H9 (cell line): Measurements from ENCODE around the gene TRMT61A. TPM values are rescaled to one million over a fixed set of nuclear protein-coding genes. Genes with fewer than 3 reads are reported as not detected.

ENCODE experiments used
- DNase-seq: peaks from one replicate; pipeline ENCODE4 v3.0.0-alpha.2; 2017
- H2AFZ ChIP-seq: one replicate; pipeline ENCODE4 v1.6.1; 2013; ENCODE audit warnings: mild to moderate bottlenecking, low read length, control low read depth, moderate library complexity
- H2AK5ac ChIP-seq: 2 replicates; pipeline ENCODE4 v1.6.1; 2013; ENCODE audit warnings: low read length, control low read depth, mixed read lengths; ENCODE audit not compliant: insufficient read length
- H2BK120ac ChIP-seq: one replicate; pipeline ENCODE4 v1.6.1; 2013; ENCODE audit warnings: low read depth, mild to moderate bottlenecking, low read length, control low read depth, inconsistent platforms; ENCODE audit not compliant: poor library complexity, severe bottlenecking
- H2BK12ac ChIP-seq: 2 replicates; pipeline ENCODE4 v1.6.1; 2013; ENCODE audit warnings: low read length, control low read depth, mixed read lengths, low read depth; ENCODE audit not compliant: insufficient read length
- H2BK15ac ChIP-seq: 2 replicates; pipeline ENCODE4 v1.6.1; 2013; ENCODE audit warnings: low read depth, low read length, control low read depth
- H2BK20ac ChIP-seq: one replicate; pipeline ENCODE4 v1.6.1; 2013; ENCODE audit warnings: low read depth, mild to moderate bottlenecking, low read length, control low read depth, inconsistent platforms; ENCODE audit not compliant: poor library complexity, severe bottlenecking
- H2BK5ac ChIP-seq: 2 replicates; pipeline ENCODE4 v1.6.1; 2013; ENCODE audit warnings: low read length, control low read depth, mixed read lengths; ENCODE audit not compliant: insufficient read length
- H3K14ac ChIP-seq: 2 replicates; pipeline ENCODE4 v1.6.1; 2013; ENCODE audit warnings: low read length, control low read depth; ENCODE audit not compliant: insufficient read depth
- H3K18ac ChIP-seq: 2 replicates; pipeline ENCODE4 v1.6.1; 2013; ENCODE audit warnings: low read depth, mild to moderate bottlenecking, mixed read lengths, low read length, control low read depth; ENCODE audit not compliant: insufficient read length
- H3K23ac ChIP-seq: 2 replicates; pipeline ENCODE4 v1.6.1; 2013; ENCODE audit warnings: low read length, control low read depth, mixed read lengths, low read depth; ENCODE audit not compliant: insufficient read length
- H3K23me2 ChIP-seq: 2 replicates; pipeline ENCODE4 v1.6.1; 2013; ENCODE audit warnings: low read depth, mild to moderate bottlenecking, mixed read lengths, low read length, control low read depth; ENCODE audit not compliant: insufficient read length, poor library complexity, severe bottlenecking
- H3K27ac ChIP-seq: 2 replicates; pipeline ENCODE4 v1.5.1; 2013; ENCODE audit warnings: low read length, control low read depth, mixed read lengths, low read depth; ENCODE audit not compliant: insufficient read length
- H3K27me3 ChIP-seq: 2 replicates; pipeline ENCODE4 v1.6.1; 2013; ENCODE audit warnings: low read length, control low read depth, inconsistent platforms; ENCODE audit not compliant: insufficient read depth
- H3K4ac ChIP-seq: 2 replicates; pipeline ENCODE4 v1.6.1; 2013; ENCODE audit warnings: low read depth, mild to moderate bottlenecking, control low read depth, inconsistent platforms, low read length, moderate library complexity
- H3K4me1 ChIP-seq: 2 replicates; pipeline ENCODE4 v1.6.1; 2013; ENCODE audit warnings: low read length, control low read depth, inconsistent platforms; ENCODE audit not compliant: insufficient read depth
- H3K4me2 ChIP-seq: 2 replicates; pipeline ENCODE4 v1.6.1; 2013; ENCODE audit warnings: low read length, control low read depth, mixed read lengths; ENCODE audit not compliant: insufficient read length, insufficient read depth
- H3K56ac ChIP-seq: 2 replicates; pipeline ENCODE4 v1.6.1; 2013; ENCODE audit warnings: low read depth, mild to moderate bottlenecking, mixed read lengths, low read length, control low read depth; ENCODE audit not compliant: insufficient read length
- H3K79me1 ChIP-seq: 2 replicates; pipeline ENCODE4 v1.6.1; 2013; ENCODE audit warnings: low read depth, mild to moderate bottlenecking, moderate library complexity, low read length, control low read depth, inconsistent platforms; ENCODE audit not compliant: insufficient read depth, poor library complexity, severe bottlenecking
- H3K79me2 ChIP-seq: 2 replicates; pipeline ENCODE4 v1.6.1; 2013; ENCODE audit warnings: low read length, control low read depth, inconsistent platforms; ENCODE audit not compliant: insufficient read depth
- H3K9ac ChIP-seq: 2 replicates; pipeline ENCODE4 v1.6.1; 2013; ENCODE audit warnings: low read length, control low read depth, mixed read lengths; ENCODE audit not compliant: insufficient read length; ENCODE audit errors: extremely low read depth
- H3K9me3 ChIP-seq: one replicate; pipeline ENCODE4 v1.6.1; 2013; ENCODE audit warnings: low read depth, low read length, inconsistent platforms; ENCODE audit not compliant: control insufficient read depth
- H3T11ph ChIP-seq: one replicate; pipeline ENCODE4 v1.6.1; 2013; ENCODE audit warnings: mild to moderate bottlenecking, low read length, control low read depth, inconsistent platforms
- H4K20me1 ChIP-seq: one replicate; pipeline ENCODE4 v1.6.1; 2013; ENCODE audit not compliant: control insufficient read depth, insufficient read length, insufficient read depth
- H4K5ac ChIP-seq: 2 replicates; pipeline ENCODE4 v1.6.1; 2013; ENCODE audit warnings: low read depth, mild to moderate bottlenecking, mixed read lengths, low read length, control low read depth; ENCODE audit not compliant: insufficient read length
- H4K8ac ChIP-seq: replicated peaks from 2 replicates; pipeline ENCODE4 v1.6.1; 2013; ENCODE audit warnings: low read length, control low read depth, mixed read lengths, low read depth; ENCODE audit not compliant: insufficient read length
- H4K91ac ChIP-seq: 2 replicates; pipeline ENCODE4 v1.6.1; 2013; ENCODE audit warnings: low read depth, mild to moderate bottlenecking, moderate library complexity, mixed read lengths, low read length, control low read depth; ENCODE audit not compliant: insufficient read length
- H3K27ac Mint-ChIP-seq, 3 experiments: 2 replicates in 2 of 3; 3 replicates in 1 of 3; pipeline ENCODE4 v1.8.0; 2020 to 2021; ENCODE audit warnings: mixed read lengths in 3 of 3, mild to moderate bottlenecking in 1 of 3, moderate library complexity in 1 of 3
- H3K27me3 Mint-ChIP-seq: 2 replicates; pipeline ENCODE4 v1.8.0; 2021; ENCODE audit warnings: low read depth, mild to moderate bottlenecking, moderate library complexity, mixed read lengths
- H3K36me3 Mint-ChIP-seq, 3 experiments: 2 replicates in 2 of 3; 3 replicates in 1 of 3; pipeline ENCODE4 v1.8.0; 2020 to 2021; ENCODE audit warnings: low read depth in 3 of 3, mixed read lengths in 3 of 3; ENCODE audit not compliant: insufficient read depth in 1 of 3
- H3K4me1 Mint-ChIP-seq, 2 experiments: 2 replicates each; pipeline ENCODE4 v1.8.0; 2020; ENCODE audit warnings: mixed read lengths in 2 of 2
- H3K4me3 Mint-ChIP-seq, 2 experiments: 2 replicates in 1 of 2; 3 replicates in 1 of 2; pipeline ENCODE4 v1.8.0; 2020 to 2021; ENCODE audit warnings: mild to moderate bottlenecking in 2 of 2, mixed read lengths in 2 of 2, moderate library complexity in 1 of 2
- H3K9me3 Mint-ChIP-seq, 2 experiments: 2 replicates in 1 of 2; 3 replicates in 1 of 2; pipeline ENCODE4 v1.8.0; 2020; ENCODE audit warnings: mild to moderate bottlenecking in 2 of 2, mixed read lengths in 2 of 2, moderate library complexity in 1 of 2
- WGBS: extraction: QIAGEN DNeasy Blood & Tissue Kit; methylation state at CpG from one replicate; pipeline ENCODE4 v1.1.7; 2013; ENCODE audit warnings: missing lambda C conversion rate, low lambda C conversion rate, mixed read lengths; ENCODE audit not compliant: insufficient read length; ENCODE audit errors: extremely low coverage; 5-methylcytosine and 5-hydroxymethylcytosine counted together
- total RNA-seq: library from RNA; stranded (reverse); gene quantifications from 2 replicates; pipeline ENCODE4 v1.2.1, GENCODE V29; 2021
- TF ChIP-seq, protein P1 (sequence below): fragments of 200-600 bp; sonication (generic); conservative IDR thresholded peaks from 3 replicates; pipeline ENCODE4 v1.8.0; 2021; ENCODE audit warnings: antibody characterized with exemption, mild to moderate bottlenecking

Gene TRMT61A
- total RNA-seq, 1 experiment from 2014 or later: 21.9 TPM

- H3K18ac ChIP-seq: no peak overlapping the region
- H2BK12ac ChIP-seq: no peak overlapping the region
- no peak overlapping the region for H4K91ac ChIP-seq
- H3K79me1 ChIP-seq: no peaks in the 10 kb centered on the region
- H3K9ac ChIP-seq: no peak overlapping the region
- no peak overlapping the region for H3K4ac ChIP-seq
- no peak overlapping the region for H3T11ph ChIP-seq
- no peak overlapping the region for H2AFZ ChIP-seq
- H2BK5ac ChIP-seq: no peak overlapping the region
- no peaks in the 10 kb centered on the region for H4K20me1 ChIP-seq
- DNase-seq: no peak
- Mint-ChIP-seq H3K4me1 (peaks cover 1 to 14% of the 10 kb centered on the region in 2 experiments; a peak in 3 of 4 replicates), H3K9me3 (no peaks in the 10 kb centered on the region), H3K4me3 (no peak overlapping the region), H3K27ac (peak overlapping the region in 1 of 3 experiments; percentile 46; a peak in 1 of 7 replicates), H3K27me3 (peaks cover 15% of the 10 kb centered on the region), H3K36me3 (peaks cover 0 to 2% (median 0%) of the 10 kb centered on the region in 3 experiments; a peak in 1 of 7 replicates)
- no peak overlapping the region for H3K56ac ChIP-seq
- H3K27me3 ChIP-seq: no peaks in the 10 kb centered on the region
- H4K5ac ChIP-seq: no peak overlapping the region
- no peak overlapping the region for H3K4me2 ChIP-seq
- no peak overlapping the region for H2BK15ac ChIP-seq
- TF ChIP-seq, protein P1, sequence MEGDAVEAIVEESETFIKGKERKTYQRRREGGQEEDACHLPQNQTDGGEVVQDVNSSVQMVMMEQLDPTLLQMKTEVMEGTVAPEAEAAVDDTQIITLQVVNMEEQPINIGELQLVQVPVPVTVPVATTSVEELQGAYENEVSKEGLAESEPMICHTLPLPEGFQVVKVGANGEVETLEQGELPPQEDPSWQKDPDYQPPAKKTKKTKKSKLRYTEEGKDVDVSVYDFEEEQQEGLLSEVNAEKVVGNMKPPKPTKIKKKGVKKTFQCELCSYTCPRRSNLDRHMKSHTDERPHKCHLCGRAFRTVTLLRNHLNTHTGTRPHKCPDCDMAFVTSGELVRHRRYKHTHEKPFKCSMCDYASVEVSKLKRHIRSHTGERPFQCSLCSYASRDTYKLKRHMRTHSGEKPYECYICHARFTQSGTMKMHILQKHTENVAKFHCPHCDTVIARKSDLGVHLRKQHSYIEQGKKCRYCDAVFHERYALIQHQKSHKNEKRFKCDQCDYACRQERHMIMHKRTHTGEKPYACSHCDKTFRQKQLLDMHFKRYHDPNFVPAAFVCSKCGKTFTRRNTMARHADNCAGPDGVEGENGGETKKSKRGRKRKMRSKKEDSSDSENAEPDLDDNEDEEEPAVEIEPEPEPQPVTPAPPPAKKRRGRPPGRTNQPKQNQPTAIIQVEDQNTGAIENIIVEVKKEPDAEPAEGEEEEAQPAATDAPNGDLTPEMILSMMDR: no peak
- no peaks in the 10 kb centered on the region for H3K79me2 ChIP-seq
- H3K27ac ChIP-seq: no peak overlapping the region
- no peak overlapping the region for H2AK5ac ChIP-seq
- H3K23me2 ChIP-seq: no peaks in the 10 kb centered on the region
- no peak overlapping the region for H2BK120ac ChIP-seq
- no peak overlapping the region for H2BK20ac ChIP-seq
- no peaks in the 10 kb centered on the region for H3K9me3 ChIP-seq
- no CpG with 5 or more reads among the region's 9 CpGs for WGBS
- no peak overlapping the region for H3K23ac ChIP-seq
- H3K14ac ChIP-seq: no peak overlapping the region; the same call in 1 of the 2 replicates
- H4K8ac ChIP-seq: no peak overlapping the region
- H3K4me1 ChIP-seq: no peaks in the 10 kb centered on the region
Measured at GRCh38 chr14:103536693-103537092, 7.7 kb downstream of the TRMT61A start.
